ENCODE data around the gene JPH3.

JPH3 gene

DNA sequence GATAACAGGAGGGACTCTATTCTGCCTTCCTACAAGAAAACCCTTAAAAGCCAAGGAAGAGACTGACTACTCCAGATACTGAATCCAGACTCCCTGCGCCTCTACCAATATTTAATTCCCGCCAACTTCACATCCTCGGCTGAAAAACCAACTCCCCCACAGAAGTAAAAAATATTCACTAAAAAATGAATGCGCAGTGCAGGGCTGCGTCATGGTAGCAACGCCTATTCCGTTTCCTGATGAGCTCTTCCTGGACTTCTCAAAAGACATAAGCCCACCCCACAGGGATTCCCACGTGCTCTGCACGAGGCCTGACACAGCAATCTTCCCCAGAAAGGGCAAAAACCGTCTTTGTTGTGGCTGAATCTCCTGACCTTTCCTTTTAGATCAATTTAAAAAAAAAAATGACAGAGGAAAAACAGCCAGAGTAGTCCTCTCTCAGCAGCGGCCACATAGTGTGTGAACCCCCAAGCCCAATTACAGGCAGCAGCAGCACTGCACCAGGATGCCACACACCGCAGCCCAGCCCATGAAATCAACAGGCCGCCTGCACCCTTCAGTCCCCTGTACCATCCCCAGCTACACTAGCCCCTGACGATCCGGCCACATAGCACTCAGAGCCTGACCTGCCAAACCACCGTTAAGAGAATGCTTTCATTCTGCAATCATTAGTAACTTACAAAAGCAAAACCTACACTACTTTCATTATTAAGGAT lies 139.6 kb downstream of the JPH3 start:
- H3K4me3 ChIP-seq (ENCODE audit: insufficient read length, low read depth), result no peak overlapping the region
- H3K36me3 ChIP-seq (ENCODE audit: insufficient read depth, insufficient read length, low read length), result peaks cover 66% of the 10 kb centered on the region
- DNase-seq (ENCODE audit: low read depth, low spot score), result no peak

GRCh38 chr16:87742781-87743490 lies 140.6 kb downstream of the JPH3 start:
- peaks cover 73% of the 10 kb centered on the region for H3K36me3 ChIP-seq (ENCODE audit: insufficient read depth, insufficient read length, low read length)
- no peak for DNase-seq (ENCODE audit: low read depth, low spot score)
- no peaks in the 10 kb centered on the region for H3K9me3 ChIP-seq (ENCODE audit: insufficient read depth, low read length)
- TF ChIP-seq YY1 (IDR thresholded peaks at IDR 0.05; ENCODE audit: insufficient read depth, insufficient read length) (no peak), ZNF274 (IDR thresholded peaks at IDR 0.05; ENCODE audit: low read depth, low read length) (no peak), SUZ12 (IDR thresholded peaks at IDR 0.05; ENCODE audit: extremely low read depth, insufficient read depth, insufficient read length) (no peak)
- H3K9ac ChIP-seq (ENCODE audit: insufficient read length, low read depth), result no peak overlapping the region
- no peak overlapping the region for H3K4me3 ChIP-seq (ENCODE audit: insufficient read length, low read depth)
- H3K27me3 ChIP-seq (ENCODE audit: insufficient read depth, insufficient read length), result no peaks in the 10 kb centered on the region
- no peaks in the 10 kb centered on the region for H3K4me1 ChIP-seq (ENCODE audit: insufficient read depth, insufficient read length)

More for the DNA sequence above, 139.6 kb downstream of the JPH3 start:
- no peaks in the 10 kb centered on the region for H3K9me3 ChIP-seq (ENCODE audit: insufficient read depth, low read length)
- no peaks in the 10 kb centered on the region for H3K27me3 ChIP-seq (ENCODE audit: insufficient read depth, insufficient read length)
- TF ChIP-seq YY1 (IDR thresholded peaks at IDR 0.05; ENCODE audit: insufficient read depth, insufficient read length) (no peak), ZNF274 (IDR thresholded peaks at IDR 0.05; ENCODE audit: low read depth, low read length) (no peak), SUZ12 (IDR thresholded peaks at IDR 0.05; ENCODE audit: extremely low read depth, insufficient read depth, insufficient read length) (no peak)
- H3K4me1 ChIP-seq (ENCODE audit: insufficient read depth, insufficient read length), result no peaks in the 10 kb centered on the region
- no peak overlapping the region for H3K9ac ChIP-seq (ENCODE audit: insufficient read length, low read depth)

GRCh38 chr16:87744750-87745514 lies 142.6 kb downstream of the JPH3 start:
- Histone ChIP-seq H3K27me3 (ENCODE audit: insufficient read depth, insufficient read length) (no peaks in the 10 kb centered on the region), H3K36me3 (ENCODE audit: insufficient read depth, insufficient read length, low read length) (peaks cover 80% of the 10 kb centered on the region), H3K4me3 (ENCODE audit: insufficient read length, low read depth) (no peak overlapping the region), H3K9me3 (ENCODE audit: insufficient read depth, low read length) (no peaks in the 10 kb centered on the region), H3K4me1 (ENCODE audit: insufficient read depth, insufficient read length) (no peaks in the 10 kb centered on the region), H3K9ac (ENCODE audit: insufficient read length, low read depth) (no peak overlapping the region)
- TF ChIP-seq YY1 (IDR thresholded peaks at IDR 0.05; ENCODE audit: insufficient read depth, insufficient read length) (no peak), SUZ12 (IDR thresholded peaks at IDR 0.05; ENCODE audit: extremely low read depth, insufficient read depth, insufficient read length) (no peak), ZNF274 (IDR thresholded peaks at IDR 0.05; ENCODE audit: low read depth, low read length) (no peak)
- DNase-seq (ENCODE audit: low read depth, low spot score), result no peak

DNA sequence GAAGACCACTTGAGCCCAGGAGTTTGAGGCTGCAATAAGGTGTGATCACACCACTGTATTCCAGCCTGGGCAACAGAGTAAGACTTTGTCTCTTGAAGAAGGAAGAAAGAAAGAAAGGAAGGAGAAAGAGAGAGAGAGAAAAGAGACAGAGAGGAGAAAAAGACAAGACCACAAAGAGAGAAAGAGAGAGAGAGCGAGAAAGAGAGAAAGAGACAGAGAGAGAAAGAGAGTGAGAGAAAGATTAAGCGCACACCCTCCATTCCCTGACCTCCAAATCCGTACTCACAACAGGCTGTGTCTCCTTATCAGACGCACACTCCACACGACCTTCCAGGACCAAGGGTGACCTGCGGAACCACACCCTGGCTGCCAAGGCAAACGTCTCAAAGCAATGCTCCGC lies 143.9 kb downstream of the JPH3 start:
- Histone ChIP-seq H3K9ac (ENCODE audit: insufficient read length, low read depth) (no peak overlapping the region), H3K9me3 (ENCODE audit: insufficient read depth, low read length) (no peaks in the 10 kb centered on the region), H3K4me3 (ENCODE audit: insufficient read length, low read depth) (no peak overlapping the region), H3K4me1 (ENCODE audit: insufficient read depth, insufficient read length) (no peaks in the 10 kb centered on the region), H3K27me3 (ENCODE audit: insufficient read depth, insufficient read length) (no peaks in the 10 kb centered on the region), H3K36me3 (ENCODE audit: insufficient read depth, insufficient read length, low read length) (peaks cover 80% of the 10 kb centered on the region)
- TF ChIP-seq SUZ12 (IDR thresholded peaks at IDR 0.05; ENCODE audit: extremely low read depth, insufficient read depth, insufficient read length) (no peak), ZNF274 (IDR thresholded peaks at IDR 0.05; ENCODE audit: low read depth, low read length) (no peak), YY1 (IDR thresholded peaks at IDR 0.05; ENCODE audit: insufficient read depth, insufficient read length) (no peak)
- DNase-seq (ENCODE audit: low read depth, low spot score), result no peak
